Bronchial epithelial cell (primary cell): ENCODE results near the gene TOMM22. TPM values are rescaled to one million over a fixed set of nuclear protein-coding genes. Genes with fewer than 3 reads are reported as not detected.

Experiments
- DNase-seq: peaks from one replicate; pipeline ENCODE4 v3.0.0-alpha.2; 2010; ENCODE audit warnings: low read depth
- FAIRE-seq: peaks from 2 replicates; lab custom pipeline; 2011; peaks lifted over from hg19 to GRCh38; lab: Jason Lieb, UNC
- H3K27me3 ChIP-seq: 2 replicates; pipeline ENCODE4 v1.5.1; 2011; ENCODE audit warnings: low read length; ENCODE audit not compliant: control insufficient read depth, insufficient read depth
- H3K36me3 ChIP-seq: 2 replicates; pipeline ENCODE4 v1.5.1; 2011; ENCODE audit warnings: low read length; ENCODE audit not compliant: control insufficient read depth, insufficient read depth
- H3K4me3 ChIP-seq: 2 replicates; pipeline ENCODE4 v1.5.1; 2011; ENCODE audit warnings: mild to moderate bottlenecking, low read depth, low read length, control low read depth
- CTCF ChIP-seq: IDR thresholded peaks from 2 replicates; pipeline ENCODE4 v1.5.1; 2011; ENCODE audit warnings: mild to moderate bottlenecking, moderate library complexity, low read length, control low read depth, inconsistent platforms; ENCODE audit not compliant: insufficient read depth, severe bottlenecking
- total RNA-seq: library from RNA; depleted of rRNA; stranded (reverse); fragments of >200 nt; gene quantifications from 2 replicates; pipeline ENCODE4 v1.2.1, GENCODE V29; 2014

The TOMM22 gene
- total RNA-seq, 1 donor from 2014 or later = 70.0 TPM

- peak; percentile 13 for FAIRE-seq
- TF ChIP-seq CTCF = peak; percentile 75
- no peaks in the 10 kb centered on the region for H3K27me3 ChIP-seq
- H3K36me3 ChIP-seq = peaks cover 31% of the 10 kb centered on the region
- no peak overlapping the region for H3K4me3 ChIP-seq
- peak; percentile 88 for DNase-seq
Measured at GRCh38 chr22:38718414-38718813, 36.7 kb downstream of the TOMM22 start.

- no peak for FAIRE-seq
- DNase-seq = no peak
Measured at GRCh38 chr22:38719196-38719595, 37.4 kb downstream of the TOMM22 start.

DNA sequence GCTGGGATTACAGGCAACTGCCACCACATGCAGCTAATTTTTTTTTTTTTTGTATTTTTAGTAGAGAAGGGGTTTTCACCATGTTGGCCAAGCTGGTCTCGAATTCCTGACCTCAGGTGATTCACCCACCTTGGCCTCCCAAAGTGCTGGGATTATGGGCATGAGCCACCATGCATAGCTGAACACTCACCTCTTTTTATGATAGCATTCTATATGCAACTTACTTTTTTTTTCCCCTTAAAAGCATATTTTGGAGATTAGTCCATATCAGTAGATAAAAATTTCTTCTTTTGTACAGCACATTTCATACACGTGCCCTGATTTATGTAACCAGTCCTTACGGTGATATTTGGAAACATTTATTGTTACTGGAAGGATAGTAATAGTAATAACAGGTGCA, 38.6 kb downstream of the TOMM22 start:
- FAIRE-seq (no peak), DNase-seq (no peak)

More at GRCh38 chr22:38719196-38719595, 37.4 kb downstream of the TOMM22 start:
- Histone ChIP-seq H3K27me3 (no peaks in the 10 kb centered on the region), H3K36me3 (peaks cover 35% of the 10 kb centered on the region), H3K4me3 (no peak overlapping the region)
- no peak for TF ChIP-seq CTCF

GRCh38 chr22:38721551-38721950, 39.8 kb downstream of the TOMM22 start:
- H3K27me3 ChIP-seq = no peaks in the 10 kb centered on the region
- DNase-seq (no peak), FAIRE-seq (no peak)
- H3K4me3 ChIP-seq = no peak overlapping the region
- no peak for TF ChIP-seq CTCF
- peaks cover 43% of the 10 kb centered on the region for H3K36me3 ChIP-seq

More for the DNA sequence above, 38.6 kb downstream of the TOMM22 start:
- Histone ChIP-seq H3K36me3 (peaks cover 41% of the 10 kb centered on the region), H3K27me3 (no peaks in the 10 kb centered on the region), H3K4me3 (no peak overlapping the region)
- no peak for TF ChIP-seq CTCF

DNA sequence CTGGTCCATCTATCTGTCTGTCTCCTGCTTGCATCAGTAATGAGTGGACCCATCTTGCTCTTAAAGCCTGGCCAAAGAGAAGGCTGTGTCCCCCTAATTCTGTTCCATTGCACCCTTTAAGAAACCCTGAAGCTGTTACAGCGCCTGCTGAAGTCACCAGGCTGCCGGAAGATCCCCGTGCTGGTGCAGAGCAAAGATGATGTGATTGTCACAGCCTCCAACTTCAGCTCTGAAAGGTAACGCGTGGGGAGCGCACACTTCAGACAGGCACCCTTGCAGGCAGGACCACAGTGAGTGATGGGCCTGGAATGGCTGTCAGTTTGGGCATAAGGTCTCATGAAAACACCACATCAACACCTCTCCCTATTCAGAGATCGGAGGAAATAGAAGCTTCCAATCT, 42.4 kb downstream of the TOMM22 start:
- DNase-seq = no peak
- Histone ChIP-seq H3K36me3 (peaks cover 55% of the 10 kb centered on the region), H3K4me3 (no peak overlapping the region), H3K27me3 (no peaks in the 10 kb centered on the region)
- no peak for TF ChIP-seq CTCF
- no peak for FAIRE-seq

GRCh38 chr22:38724926-38725571, 43.3 kb downstream of the TOMM22 start:
- peak; percentile 53 for TF ChIP-seq CTCF
- Histone ChIP-seq H3K36me3 (peaks cover 61% of the 10 kb centered on the region), H3K4me3 (no peak overlapping the region), H3K27me3 (no peaks in the 10 kb centered on the region)
- DNase-seq = peak; percentile 38
- no peak for FAIRE-seq
